ENCODE data around the gene EDA. TPM values are rescaled to one million over a fixed set of nuclear protein-coding genes. Genes with fewer than 3 reads are reported as not detected.

Gene EDA
- total RNA-seq, 4 donors from 2014 or later = 6.2 to 27.0 (median 14.2) TPM

GRCh38 chrX:69987691-69988090 lies 371.8 kb downstream of the EDA start:
- Histone ChIP-seq H3K9me3 (no peaks in the 10 kb centered on the region), H3K36me3 (no peaks in the 10 kb centered on the region), H3K4me3 (replicated peaks in 1 of 3) (no peak overlapping the region), H3K4me1 (no peaks in the 10 kb centered on the region), H3K27ac (no peak overlapping the region), H3K27me3 (no peaks in the 10 kb centered on the region)
- WGBS, 2 donors = 83 to 84% methylated on average over 2 of the region's 2 CpGs
- intact Hi-C loops (cut with DNase I) = no loop called here
- TF ChIP-seq CTCF (IDR thresholded peaks at IDR 0.05) (no peak), POLR2A (IDR thresholded peaks at IDR 0.05) (no peak)
- DNase-seq = no peak

- H3K4me1 ChIP-seq = no peaks in the 10 kb centered on the region
- intact Hi-C loops (cut with DNase I) = no loop called here
- DNase-seq = no peak
- 82 to 86% methylated on average over 3 of the region's 3 CpGs for WGBS, 2 donors
- H3K27ac ChIP-seq = no peak overlapping the region
- no peaks in the 10 kb centered on the region for H3K36me3 ChIP-seq
- H3K9me3 ChIP-seq = no peaks in the 10 kb centered on the region
- H3K4me3 ChIP-seq (replicated peaks in 1 of 3) = no peak overlapping the region
- H3K27me3 ChIP-seq = no peaks in the 10 kb centered on the region
- TF ChIP-seq CTCF (IDR thresholded peaks at IDR 0.05) (no peak), POLR2A (IDR thresholded peaks at IDR 0.05) (no peak)
Measured at GRCh38 chrX:69988955-69989394, 373.1 kb downstream of the EDA start.

- no peaks in the 10 kb centered on the region for H3K9me3 ChIP-seq
- TF ChIP-seq CTCF (IDR thresholded peaks at IDR 0.05) (no peak), POLR2A (IDR thresholded peaks at IDR 0.05) (no peak)
- no peak overlapping the region for H3K27ac ChIP-seq
- intact Hi-C loops (cut with DNase I) = no loop called here
- no peaks in the 10 kb centered on the region for H3K27me3 ChIP-seq
- no peaks in the 10 kb centered on the region for H3K36me3 ChIP-seq
- H3K4me1 ChIP-seq = no peaks in the 10 kb centered on the region
- DNase-seq = no peak
- 88% methylated on average over 1 of the region's 3 CpGs; no CpG with 5 or more reads in 1 of the 2 donors for WGBS, 2 donors
- no peak overlapping the region for H3K4me3 ChIP-seq (replicated peaks in 1 of 3)
Measured at GRCh38 chrX:69991685-69992084, 375.8 kb downstream of the EDA start.

- no peak for DNase-seq
- TF ChIP-seq CTCF (IDR thresholded peaks at IDR 0.05) = no peak
- TF ChIP-seq POLR2A (IDR thresholded peaks at IDR 0.05) = no peak
- H3K36me3 ChIP-seq = no peaks in the 10 kb centered on the region
- no peaks in the 10 kb centered on the region for H3K4me1 ChIP-seq
- no peak overlapping the region for H3K27ac ChIP-seq
- intact Hi-C loops (cut with DNase I) = no loop called here
- no peaks in the 10 kb centered on the region for H3K9me3 ChIP-seq
- no peaks in the 10 kb centered on the region for H3K27me3 ChIP-seq
- no peak overlapping the region for H3K4me3 ChIP-seq (replicated peaks in 1 of 3)
Measured at GRCh38 chrX:69993494-69993893, 377.6 kb downstream of the EDA start.

GRCh38 chrX:69995362-69996112 lies 379.6 kb downstream of the EDA start:
- H3K4me1 ChIP-seq = no peaks in the 10 kb centered on the region
- no peaks in the 10 kb centered on the region for H3K36me3 ChIP-seq
- H3K4me3 ChIP-seq (replicated peaks in 1 of 3) = no peak overlapping the region
- intact Hi-C loops (cut with DNase I) = no loop called here
- H3K9me3 ChIP-seq = no peaks in the 10 kb centered on the region
- no peaks in the 10 kb centered on the region for H3K27me3 ChIP-seq
- no peak for TF ChIP-seq CTCF (IDR thresholded peaks at IDR 0.05)
- no peak for TF ChIP-seq POLR2A (IDR thresholded peaks at IDR 0.05)
- H3K27ac ChIP-seq = no peak overlapping the region
- 91 to 93% methylated on average over 2 of the region's 2 CpGs for WGBS, 2 donors
- no peak for DNase-seq

Measured in thyroid gland (tissue), 4 donors.